PC-3 (cell line): ENCODE measurements around the gene ZDHHC24. TPM values are rescaled to one million over a fixed set of nuclear protein-coding genes. Genes with fewer than 3 reads are reported as not detected.

Experiments
- ATAC-seq: fragments of 200-7000 bp; cut with Tn5 transposase; 2 replicates; pipeline ENCODE4 v1.9.1; 2020; ENCODE audit warnings: mild to moderate bottlenecking, moderate library complexity
- BruUV-seq: library from RNA; stranded (reverse); fragments of 400-500 nt; replicated peaks from 2 replicates; lab custom pipeline; 2021; lab: Mats Ljungman, UMichigan
- CTCF ChIA-PET: fragments of 300-600 bp; sonication (Branson Sonifier 250); formaldehyde crosslinking; loops from one replicate; lab custom pipeline; 2022; ENCODE audit warnings: antibody characterized with exemption; lab: Charles Lee
- POLR2A ChIA-PET: fragments of 300-600 bp; sonication (Branson Sonifier 250); formaldehyde crosslinking; loops from one replicate; lab custom pipeline; 2022; ENCODE audit warnings: antibody characterized with exemption; ENCODE audit not compliant: unreplicated experiment; lab: Charles Lee
- DNase-seq: peaks from one replicate; pipeline ENCODE4 v3.0.0-alpha.2; 2015
- H2AFZ ChIP-seq: fragments of 300-600 bp; sonication (generic); 2 replicates; pipeline ENCODE4 v1.6.0; 2016; ENCODE audit warnings: antibody characterized with exemption, low read length
- H3F3A ChIP-seq: fragments of 300-600 bp; sonication (generic); one replicate; pipeline ENCODE4 v1.6.0; 2017; ENCODE audit warnings: antibody characterized with exemption, low read length, control low read depth, mild to moderate bottlenecking; ENCODE audit not compliant: unreplicated experiment
- H3K27ac ChIP-seq: fragments of 300-600 bp; sonication (generic); 2 replicates; pipeline ENCODE4 v1.5.1; 2016; ENCODE audit warnings: mild to moderate bottlenecking, low read length
- H3K27me3 ChIP-seq: fragments of 300-600 bp; sonication (generic); 2 replicates; pipeline ENCODE4 v1.6.1; 2016; ENCODE audit warnings: low read length, mixed read lengths
- H3K36me3 ChIP-seq: fragments of 300-600 bp; sonication (generic); 2 replicates; pipeline ENCODE4 v1.6.1; 2016; ENCODE audit warnings: low read depth, mixed run types, low read length, mixed read lengths
- H3K4me1 ChIP-seq: fragments of 300-600 bp; sonication (generic); 2 replicates; pipeline ENCODE4 v1.5.1; 2016; ENCODE audit warnings: low read length; ENCODE audit not compliant: insufficient read depth
- H3K4me2 ChIP-seq: fragments of 300-600 bp; sonication (generic); 2 replicates; pipeline ENCODE4 v1.6.0; 2016; ENCODE audit warnings: low read length
- H3K4me3 ChIP-seq: fragments of 300-600 bp; sonication (generic); 2 replicates; pipeline ENCODE4 v1.5.1; 2016; ENCODE audit warnings: mild to moderate bottlenecking, low read length, mixed read lengths
- H3K79me2 ChIP-seq: fragments of 300-600 bp; sonication (generic); 2 replicates; pipeline ENCODE4 v1.6.1; 2017; ENCODE audit warnings: low read length, mixed read lengths
- H3K9ac ChIP-seq: fragments of 300-600 bp; sonication (generic); 2 replicates; pipeline ENCODE4 v1.6.0; 2016; ENCODE audit warnings: mild to moderate bottlenecking, low read length
- H3K9me2 ChIP-seq: fragments of 300-600 bp; sonication (generic); replicated peaks from 2 replicates; pipeline ENCODE4 v1.6.1; 2016; ENCODE audit warnings: mixed run types, low read length, mixed read lengths
- H3K9me3 ChIP-seq: fragments of 300-600 bp; sonication (generic); 2 replicates; pipeline ENCODE4 v1.6.1; 2016; ENCODE audit warnings: low read length, mixed read lengths
- H4K20me1 ChIP-seq: fragments of 300-600 bp; sonication (generic); 2 replicates; pipeline ENCODE4 v1.6.1; 2016; ENCODE audit warnings: low read length, mixed read lengths
- EZH2 ChIP-seq: fragments of 300-600 bp; sonication (generic); IDR thresholded peaks from one replicate; pipeline ENCODE4 v1.6.1; 2017; ENCODE audit warnings: antibody characterized with exemption, mild to moderate bottlenecking, low read length; ENCODE audit not compliant: unreplicated experiment
- EZH2phosphoT487 ChIP-seq: fragments of 300-600 bp; sonication (generic); IDR thresholded peaks from 2 replicates; pipeline ENCODE4 v1.6.1; 2018; ENCODE audit warnings: mild to moderate bottlenecking, antibody characterized with exemption, low read length, borderline replicate concordance
- intact Hi-C: fragments of 100-400 bp; cut with micrococcal nuclease; formaldehyde crosslinking; loops from 2 replicates; pipeline ENCODE4 v1.9.0; 2023
- total RNA-seq: library from RNA; depleted of rRNA; stranded (reverse); fragments of >200 nt; gene quantifications from 2 replicates; pipeline ENCODE4 v1.2.3, GENCODE V29; 2014; rRNA removed
- TF ChIP-seq, protein P1 (sequence below): fragments of 300-600 bp; sonication (generic); conservative IDR thresholded peaks from 2 replicates; pipeline ENCODE4 v1.5.1; 2017; ENCODE audit warnings: antibody characterized with exemption, low read depth, mild to moderate bottlenecking, low read length

ZDHHC24 gene
- total RNA-seq, 1 experiment from 2014 or later: 15.1 TPM

DNA sequence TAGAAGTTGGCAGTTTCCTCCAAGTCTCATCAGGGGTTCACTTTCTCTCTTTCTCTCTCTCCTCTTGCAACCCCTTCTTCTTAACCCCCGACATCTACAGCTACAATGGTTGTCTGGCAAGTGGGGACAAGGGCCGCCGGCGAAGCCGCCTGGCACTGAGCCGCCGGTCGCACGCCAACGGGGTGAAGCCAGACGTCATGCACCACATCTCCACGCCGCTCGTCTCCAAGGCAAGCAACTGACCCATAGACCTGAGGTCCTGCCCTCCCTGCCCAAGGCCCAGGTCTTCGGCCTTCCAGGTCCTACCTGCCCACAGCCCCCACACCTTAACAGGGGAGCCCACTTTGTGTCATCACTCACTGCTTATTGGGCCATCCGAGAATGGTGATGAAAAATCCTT lies 74.7 kb downstream of the ZDHHC24 start:
- Histone ChIP-seq H3K27me3 (no peaks in the 10 kb centered on the region), H3K9ac (no peak overlapping the region), H3K36me3 (peaks cover 3% of the 10 kb centered on the region; the same call in 1 of the 2 replicates), H3K4me2 (no peak overlapping the region), H4K20me1 (no peaks in the 10 kb centered on the region), H3K4me3 (no peak overlapping the region), H3K9me3 (no peaks in the 10 kb centered on the region), H2AFZ (no peak overlapping the region), H3F3A (no peaks in the 10 kb centered on the region), H3K27ac (no peak overlapping the region), H3K79me2 (peaks cover 14% of the 10 kb centered on the region), H3K4me1 (peaks cover 12% of the 10 kb centered on the region), H3K9me2 (no peaks in the 10 kb centered on the region)
- intact Hi-C loops: no loop called here
- ChIA-PET POLR2A (no interaction called here), CTCF (interaction anchor here (0.6 to 0.7 kb wide), 2 partner anchors 9 to 640 kb away, joined by 3 to 4 read pairs; partner anchors contain the start of gene DPP3)
- no peak for TF ChIP-seq EZH2
- TF ChIP-seq, protein P1, sequence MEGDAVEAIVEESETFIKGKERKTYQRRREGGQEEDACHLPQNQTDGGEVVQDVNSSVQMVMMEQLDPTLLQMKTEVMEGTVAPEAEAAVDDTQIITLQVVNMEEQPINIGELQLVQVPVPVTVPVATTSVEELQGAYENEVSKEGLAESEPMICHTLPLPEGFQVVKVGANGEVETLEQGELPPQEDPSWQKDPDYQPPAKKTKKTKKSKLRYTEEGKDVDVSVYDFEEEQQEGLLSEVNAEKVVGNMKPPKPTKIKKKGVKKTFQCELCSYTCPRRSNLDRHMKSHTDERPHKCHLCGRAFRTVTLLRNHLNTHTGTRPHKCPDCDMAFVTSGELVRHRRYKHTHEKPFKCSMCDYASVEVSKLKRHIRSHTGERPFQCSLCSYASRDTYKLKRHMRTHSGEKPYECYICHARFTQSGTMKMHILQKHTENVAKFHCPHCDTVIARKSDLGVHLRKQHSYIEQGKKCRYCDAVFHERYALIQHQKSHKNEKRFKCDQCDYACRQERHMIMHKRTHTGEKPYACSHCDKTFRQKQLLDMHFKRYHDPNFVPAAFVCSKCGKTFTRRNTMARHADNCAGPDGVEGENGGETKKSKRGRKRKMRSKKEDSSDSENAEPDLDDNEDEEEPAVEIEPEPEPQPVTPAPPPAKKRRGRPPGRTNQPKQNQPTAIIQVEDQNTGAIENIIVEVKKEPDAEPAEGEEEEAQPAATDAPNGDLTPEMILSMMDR: no peak
- TF ChIP-seq EZH2phosphoT487: no peak
- DNase-seq: no peak
- no peak for ATAC-seq
- no TSS peak for BruUV-seq

Other genes with a start within 250 kb of the ZDHHC24 start
- not detected in 2 replicates for gene CD248, start 229.0 kb downstream of the ZDHHC24 start, total RNA-seq
- 41.2 and 71.8 TPM in 2 replicates for gene RIN1, start 209.6 kb downstream of the ZDHHC24 start, total RNA-seq
- 123 and 176 TPM in 2 replicates for gene BRMS1, start 200.9 kb downstream of the ZDHHC24 start, total RNA-seq
- gene B4GAT1, start 198.4 kb downstream of the ZDHHC24 start, total RNA-seq: 38.9 and 41.1 TPM in 2 replicates
- 25.5 and 27.8 TPM in 2 replicates for gene SLC29A2, start 174.3 kb downstream of the ZDHHC24 start, total RNA-seq
- gene NPAS4, start 125.0 kb downstream of the ZDHHC24 start, total RNA-seq: not detected in 2 replicates
- 214 and 321 TPM in 2 replicates for gene MRPL11, start 107.2 kb downstream of the ZDHHC24 start, total RNA-seq
- gene PELI3, start 79.1 kb downstream of the ZDHHC24 start, total RNA-seq: 22.9 and 35.2 TPM in 2 replicates
- gene DPP3, start 65.6 kb downstream of the ZDHHC24 start, total RNA-seq: 135 and 165 TPM in 2 replicates
- gene BBS1, start 35.4 kb downstream of the ZDHHC24 start, total RNA-seq: 24.4 and 28.4 TPM in 2 replicates
- gene ACTN3, start 855 bp upstream of the ZDHHC24 start, total RNA-seq: not detected in 2 replicates
- 9.4 and 11.8 TPM in 2 replicates for gene CTSF, start 22.6 kb upstream of the ZDHHC24 start, total RNA-seq
- gene CCDC87, start 47.0 kb upstream of the ZDHHC24 start, total RNA-seq: 0.69 TPM in 1 of 2 replicates, not detected in the other
- gene CCS, start 47.1 kb upstream of the ZDHHC24 start, total RNA-seq: 43.8 and 56.8 TPM in 2 replicates
- gene RBM14, start 70.6 kb upstream of the ZDHHC24 start, total RNA-seq: 79.3 and 119 TPM in 2 replicates
- gene RBM4, start 92.7 kb upstream of the ZDHHC24 start, total RNA-seq: 152 and 164 TPM in 2 replicates
- 31.4 and 40.2 TPM in 2 replicates for gene RBM4B, start 131.8 kb upstream of the ZDHHC24 start, total RNA-seq
- gene SPTBN2, start 183.2 kb upstream of the ZDHHC24 start, total RNA-seq: 74.9 and 154 TPM in 2 replicates